CD4-positive, alpha-beta T cell treated with Interleukin-1 beta for 1 hour (primary cell): Measurements from ENCODE around the gene MNDA.
"Not testable (repeated sequence)": the region's sequence is repeated elsewhere in the genome, so short reads cannot be mapped to it uniquely, and the experiment has no call there.

Experiments
- DNase-seq, 2 donors: peaks; one replicate each; pipeline ENCODE4 v3.0.0-alpha.2; 2020 to 2022

The MNDA gene

DNA sequence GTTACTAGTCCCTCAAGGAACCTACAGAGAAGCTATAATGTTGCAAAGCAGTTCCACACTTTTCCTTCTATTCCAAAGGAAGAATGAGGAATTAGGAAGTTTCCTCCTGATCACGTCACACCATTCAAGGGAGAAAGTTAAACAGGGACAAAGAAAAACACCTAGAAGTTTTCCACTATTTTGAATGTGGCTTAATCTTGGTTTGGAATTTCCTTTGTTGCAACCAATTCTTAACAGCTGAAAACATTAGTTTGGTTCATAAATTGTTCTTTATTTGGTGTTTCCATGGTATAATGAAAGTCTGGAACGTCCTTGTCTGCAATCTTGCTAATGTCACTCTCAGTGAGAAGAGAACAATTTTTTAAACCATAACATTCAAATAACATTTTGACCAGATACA is 8.4 kb downstream of the MNDA start:
- DNase-seq: no peak

DNA sequence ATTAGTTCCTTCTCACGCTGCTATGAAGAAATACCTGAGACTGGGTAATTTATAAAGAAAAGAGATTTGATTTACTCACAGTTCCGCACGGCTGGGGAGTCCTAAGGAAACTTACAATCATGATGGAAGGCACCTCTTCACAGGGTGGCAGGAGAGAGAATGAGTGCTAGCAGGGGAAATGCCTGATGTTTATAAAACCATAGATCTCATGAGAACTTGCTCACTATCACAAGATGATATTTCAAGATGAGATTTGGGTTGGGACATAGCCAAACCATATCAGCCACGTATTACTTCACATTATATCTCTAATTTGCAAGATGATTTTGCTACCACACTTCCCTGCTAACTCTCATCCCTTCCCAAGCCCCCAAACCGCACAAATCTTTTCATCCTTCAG is 9.1 kb downstream of the MNDA start:
- no peak for DNase-seq

DNA sequence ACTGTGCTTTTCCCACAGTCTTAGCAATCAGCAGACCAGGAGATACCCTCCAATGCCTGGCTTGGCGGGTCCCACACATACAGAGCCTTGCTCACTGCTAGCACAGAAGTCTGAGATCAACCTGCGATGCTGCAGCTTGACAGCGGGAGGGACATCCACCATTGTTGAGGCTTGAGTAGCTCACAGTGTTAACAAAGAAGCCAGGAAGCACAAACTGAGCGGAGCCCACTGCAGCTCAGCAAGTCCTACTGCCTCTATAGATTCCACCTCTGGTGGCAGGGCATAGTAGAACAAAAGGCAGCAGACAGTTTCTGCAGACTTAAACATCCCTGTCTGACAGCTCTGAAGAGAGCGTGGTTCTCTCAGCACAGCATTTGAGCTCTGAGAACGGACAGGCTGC is 33.4 kb downstream of the MNDA start:
- DNase-seq: no peak

DNA sequence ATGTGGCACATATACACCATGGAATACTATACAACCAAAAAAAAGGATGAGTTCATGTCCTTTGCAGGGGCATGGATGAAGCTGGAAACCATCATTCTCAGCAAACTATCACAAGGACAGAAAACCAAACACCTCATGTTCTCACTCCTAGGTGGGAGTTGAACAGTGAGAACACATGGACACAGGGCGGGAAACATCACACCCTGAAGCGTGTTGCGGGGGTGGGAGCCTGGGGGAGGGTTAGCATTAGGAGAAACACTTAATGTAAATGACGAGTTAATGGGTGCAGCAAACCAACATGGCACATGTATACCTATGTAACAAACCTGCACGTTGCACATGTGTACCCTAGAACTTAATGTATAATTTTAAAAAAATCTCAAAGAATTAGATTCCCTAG is 39.3 kb downstream of the MNDA start:
- DNase-seq: not testable (repeated sequence)

DNA sequence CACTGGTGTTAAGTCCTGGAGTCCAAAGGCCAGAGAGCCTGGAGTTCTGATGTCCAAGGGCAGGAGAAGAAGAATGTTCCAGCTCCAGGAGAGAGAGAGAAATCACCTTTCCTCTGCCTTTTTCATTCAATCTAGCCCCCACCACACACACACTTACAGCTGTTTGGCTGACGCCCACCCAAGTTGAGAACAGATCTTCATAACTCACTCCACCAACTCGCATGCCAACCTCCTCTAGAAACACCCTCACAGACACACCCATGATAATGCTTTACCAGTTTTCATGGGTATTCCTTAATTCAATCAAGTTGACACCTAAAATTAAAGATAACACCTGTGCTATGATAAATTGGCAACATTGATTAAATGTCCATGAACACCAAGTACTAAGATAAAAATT is 42.0 kb downstream of the MNDA start:
- no peak for DNase-seq

DNA sequence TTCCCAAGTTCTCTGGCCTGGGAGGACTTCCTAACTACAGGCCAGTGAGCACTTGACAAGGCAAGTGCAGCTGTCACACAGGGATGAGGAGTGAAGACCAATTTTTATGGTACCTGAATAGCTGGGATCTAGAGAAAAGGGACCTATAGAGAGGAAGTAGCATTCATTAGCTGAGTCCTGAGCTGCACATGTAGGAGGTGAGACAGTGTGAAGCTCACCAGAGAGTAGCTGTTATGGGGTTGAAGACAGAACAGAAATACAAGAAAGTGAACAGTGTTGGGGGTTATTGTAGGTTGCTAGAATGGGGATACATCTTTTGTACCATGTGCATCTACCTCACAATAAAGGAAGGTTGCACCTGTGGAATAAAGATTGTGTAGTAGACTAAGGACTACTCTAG is 62.5 kb downstream of the MNDA start:
- DNase-seq: no peak

DNA sequence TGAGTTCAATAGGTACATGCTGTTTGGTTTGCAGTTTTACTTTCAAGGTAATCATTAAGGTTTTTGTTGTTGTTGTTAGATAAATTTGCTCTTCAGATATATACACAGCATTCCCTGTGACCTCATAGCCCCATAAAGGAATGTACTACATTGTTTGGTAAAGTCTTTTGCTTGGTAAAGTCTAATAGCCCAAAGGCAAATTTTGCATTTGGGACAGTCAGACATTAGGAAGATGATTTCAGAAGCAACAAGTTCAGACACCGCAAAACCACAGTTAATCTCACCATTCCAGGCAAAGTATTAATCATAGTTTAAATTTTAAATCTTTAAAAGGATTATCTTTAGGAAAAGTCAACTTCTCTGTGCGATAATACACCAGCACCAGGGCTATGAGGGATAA is 67.6 kb downstream of the MNDA start:
- no peak for DNase-seq
